PC-3 (cell line): ENCODE results near the gene ATP10A. TPM values are rescaled to one million over a fixed set of nuclear protein-coding genes. Genes with fewer than 3 reads are reported as not detected.

Experiments used
- ATAC-seq: fragments of 200-7000 bp; cut with Tn5 transposase; 2 replicates; pipeline ENCODE4 v1.9.1; 2020; ENCODE audit warnings: mild to moderate bottlenecking, moderate library complexity
- BruUV-seq: library from RNA; stranded (reverse); fragments of 400-500 nt; replicated peaks from 2 replicates; lab custom pipeline; 2021; lab: Mats Ljungman, UMichigan
- CTCF ChIA-PET: fragments of 300-600 bp; sonication (Branson Sonifier 250); formaldehyde crosslinking; loops from one replicate; lab custom pipeline; 2022; ENCODE audit warnings: antibody characterized with exemption; lab: Charles Lee
- POLR2A ChIA-PET: fragments of 300-600 bp; sonication (Branson Sonifier 250); formaldehyde crosslinking; loops from one replicate; lab custom pipeline; 2022; ENCODE audit warnings: antibody characterized with exemption; ENCODE audit not compliant: unreplicated experiment; lab: Charles Lee
- DNase-seq: peaks from one replicate; pipeline ENCODE4 v3.0.0-alpha.2; 2015
- H2AFZ ChIP-seq: fragments of 300-600 bp; sonication (generic); 2 replicates; pipeline ENCODE4 v1.6.0; 2016; ENCODE audit warnings: antibody characterized with exemption, low read length
- H3F3A ChIP-seq: fragments of 300-600 bp; sonication (generic); one replicate; pipeline ENCODE4 v1.6.0; 2017; ENCODE audit warnings: antibody characterized with exemption, low read length, control low read depth, mild to moderate bottlenecking; ENCODE audit not compliant: unreplicated experiment
- H3K27ac ChIP-seq: fragments of 300-600 bp; sonication (generic); 2 replicates; pipeline ENCODE4 v1.5.1; 2016; ENCODE audit warnings: mild to moderate bottlenecking, low read length
- H3K27me3 ChIP-seq: fragments of 300-600 bp; sonication (generic); 2 replicates; pipeline ENCODE4 v1.6.1; 2016; ENCODE audit warnings: low read length, mixed read lengths
- H3K36me3 ChIP-seq: fragments of 300-600 bp; sonication (generic); 2 replicates; pipeline ENCODE4 v1.6.1; 2016; ENCODE audit warnings: low read depth, mixed run types, low read length, mixed read lengths
- H3K4me1 ChIP-seq: fragments of 300-600 bp; sonication (generic); 2 replicates; pipeline ENCODE4 v1.5.1; 2016; ENCODE audit warnings: low read length; ENCODE audit not compliant: insufficient read depth
- H3K4me2 ChIP-seq: fragments of 300-600 bp; sonication (generic); 2 replicates; pipeline ENCODE4 v1.6.0; 2016; ENCODE audit warnings: low read length
- H3K4me3 ChIP-seq: fragments of 300-600 bp; sonication (generic); 2 replicates; pipeline ENCODE4 v1.5.1; 2016; ENCODE audit warnings: mild to moderate bottlenecking, low read length, mixed read lengths
- H3K79me2 ChIP-seq: fragments of 300-600 bp; sonication (generic); 2 replicates; pipeline ENCODE4 v1.6.1; 2017; ENCODE audit warnings: low read length, mixed read lengths
- H3K9ac ChIP-seq: fragments of 300-600 bp; sonication (generic); 2 replicates; pipeline ENCODE4 v1.6.0; 2016; ENCODE audit warnings: mild to moderate bottlenecking, low read length
- H3K9me2 ChIP-seq: fragments of 300-600 bp; sonication (generic); replicated peaks from 2 replicates; pipeline ENCODE4 v1.6.1; 2016; ENCODE audit warnings: mixed run types, low read length, mixed read lengths
- H3K9me3 ChIP-seq: fragments of 300-600 bp; sonication (generic); 2 replicates; pipeline ENCODE4 v1.6.1; 2016; ENCODE audit warnings: low read length, mixed read lengths
- H4K20me1 ChIP-seq: fragments of 300-600 bp; sonication (generic); 2 replicates; pipeline ENCODE4 v1.6.1; 2016; ENCODE audit warnings: low read length, mixed read lengths
- EZH2 ChIP-seq: fragments of 300-600 bp; sonication (generic); IDR thresholded peaks from one replicate; pipeline ENCODE4 v1.6.1; 2017; ENCODE audit warnings: antibody characterized with exemption, mild to moderate bottlenecking, low read length; ENCODE audit not compliant: unreplicated experiment
- EZH2phosphoT487 ChIP-seq: fragments of 300-600 bp; sonication (generic); IDR thresholded peaks from 2 replicates; pipeline ENCODE4 v1.6.1; 2018; ENCODE audit warnings: mild to moderate bottlenecking, antibody characterized with exemption, low read length, borderline replicate concordance
- intact Hi-C: fragments of 100-400 bp; cut with micrococcal nuclease; formaldehyde crosslinking; loops from 2 replicates; pipeline ENCODE4 v1.9.0; 2023
- total RNA-seq: library from RNA; depleted of rRNA; stranded (reverse); fragments of >200 nt; gene quantifications from 2 replicates; pipeline ENCODE4 v1.2.3, GENCODE V29; 2014
- TF ChIP-seq, protein P1 (sequence below): fragments of 300-600 bp; sonication (generic); conservative IDR thresholded peaks from 2 replicates; pipeline ENCODE4 v1.5.1; 2017; ENCODE audit warnings: antibody characterized with exemption, low read depth, mild to moderate bottlenecking, low read length

The ATP10A gene
- total RNA-seq, 1 experiment from 2014 or later, result 2.6 TPM

DNA sequence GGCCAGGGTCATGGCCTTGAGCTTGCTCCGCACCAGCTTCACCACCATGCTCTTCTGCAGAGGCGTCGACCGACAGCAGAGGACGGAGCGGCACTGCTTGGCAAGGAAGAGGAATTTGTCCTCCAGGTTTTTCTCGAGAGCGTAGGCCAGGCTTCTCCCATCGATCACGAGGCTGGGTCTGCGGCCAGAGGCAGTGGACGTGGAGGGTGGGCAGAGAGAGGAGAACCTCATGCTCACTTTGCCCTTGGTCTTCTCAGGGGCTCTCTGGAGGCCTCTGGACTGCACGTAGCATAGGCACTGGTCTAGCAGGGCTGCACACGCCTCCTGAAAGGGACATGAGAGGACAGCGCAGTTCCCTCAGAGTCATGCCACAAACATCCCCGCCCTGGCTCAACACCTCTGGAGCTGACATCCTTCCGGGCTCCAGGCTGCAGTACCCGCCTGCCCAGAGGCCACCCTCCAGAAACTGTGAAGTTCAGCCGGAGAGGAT, 168.3 kb downstream of the ATP10A start:
- Histone ChIP-seq H3K9me3 (no peaks in the 10 kb centered on the region), H3K9ac (no peak overlapping the region), H4K20me1 (no peaks in the 10 kb centered on the region), H3K27ac (no peak overlapping the region), H3K36me3 (no peaks in the 10 kb centered on the region), H3F3A (no peaks in the 10 kb centered on the region), H3K4me2 (no peak overlapping the region), H3K79me2 (no peaks in the 10 kb centered on the region), H3K4me3 (no peak overlapping the region), H3K9me2 (no peaks in the 10 kb centered on the region), H3K27me3 (no peaks in the 10 kb centered on the region), H3K4me1 (0 out of 2 replicates have a peak, but pooled peaks cover 6% of the 10 kb centered on the region), H2AFZ (no peak overlapping the region)
- intact Hi-C loops, result no loop called here
- ChIA-PET POLR2A (no interaction called here), CTCF (no interaction called here)
- no peak for ATAC-seq
- DNase-seq, result no peak
- TF ChIP-seq EZH2, result no peak
- no peak for TF ChIP-seq EZH2phosphoT487
- TF ChIP-seq, protein P1, sequence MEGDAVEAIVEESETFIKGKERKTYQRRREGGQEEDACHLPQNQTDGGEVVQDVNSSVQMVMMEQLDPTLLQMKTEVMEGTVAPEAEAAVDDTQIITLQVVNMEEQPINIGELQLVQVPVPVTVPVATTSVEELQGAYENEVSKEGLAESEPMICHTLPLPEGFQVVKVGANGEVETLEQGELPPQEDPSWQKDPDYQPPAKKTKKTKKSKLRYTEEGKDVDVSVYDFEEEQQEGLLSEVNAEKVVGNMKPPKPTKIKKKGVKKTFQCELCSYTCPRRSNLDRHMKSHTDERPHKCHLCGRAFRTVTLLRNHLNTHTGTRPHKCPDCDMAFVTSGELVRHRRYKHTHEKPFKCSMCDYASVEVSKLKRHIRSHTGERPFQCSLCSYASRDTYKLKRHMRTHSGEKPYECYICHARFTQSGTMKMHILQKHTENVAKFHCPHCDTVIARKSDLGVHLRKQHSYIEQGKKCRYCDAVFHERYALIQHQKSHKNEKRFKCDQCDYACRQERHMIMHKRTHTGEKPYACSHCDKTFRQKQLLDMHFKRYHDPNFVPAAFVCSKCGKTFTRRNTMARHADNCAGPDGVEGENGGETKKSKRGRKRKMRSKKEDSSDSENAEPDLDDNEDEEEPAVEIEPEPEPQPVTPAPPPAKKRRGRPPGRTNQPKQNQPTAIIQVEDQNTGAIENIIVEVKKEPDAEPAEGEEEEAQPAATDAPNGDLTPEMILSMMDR, result no peak
- no TSS peak for BruUV-seq

DNA sequence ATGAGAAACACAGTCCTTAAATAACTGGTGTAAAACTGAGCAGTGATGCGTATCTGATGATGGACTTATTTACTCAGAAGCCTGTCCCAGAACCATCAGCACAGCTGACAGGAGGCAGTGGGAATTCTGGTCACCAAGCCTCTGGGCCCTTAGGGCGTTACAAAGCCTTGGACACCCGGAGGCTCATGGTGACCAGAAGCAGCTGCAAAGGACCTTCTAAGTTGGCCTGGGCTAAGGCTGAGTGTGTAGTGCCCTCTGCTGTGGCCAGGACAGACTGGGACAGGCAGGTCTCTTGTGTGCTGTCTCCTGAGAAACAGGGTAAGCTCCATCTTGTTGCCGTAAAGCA, 168.9 kb downstream of the ATP10A start:
- Histone ChIP-seq H2AFZ (no peak overlapping the region), H3K36me3 (no peaks in the 10 kb centered on the region), H3K4me2 (no peak overlapping the region), H4K20me1 (no peaks in the 10 kb centered on the region), H3K9me3 (no peaks in the 10 kb centered on the region), H3K9ac (no peak overlapping the region), H3K79me2 (no peaks in the 10 kb centered on the region), H3F3A (no peaks in the 10 kb centered on the region), H3K27me3 (no peaks in the 10 kb centered on the region), H3K9me2 (no peaks in the 10 kb centered on the region), H3K4me1 (0 out of 2 replicates have a peak, but pooled peaks cover 6% of the 10 kb centered on the region), H3K4me3 (no peak overlapping the region), H3K27ac (no peak overlapping the region)
- ChIA-PET POLR2A (no interaction called here), CTCF (no interaction called here)
- no TSS peak for BruUV-seq
- ATAC-seq (no peak), DNase-seq (no peak)
- TF ChIP-seq EZH2 (no peak), EZH2phosphoT487 (no peak)
- TF ChIP-seq, protein P1, result 0 out of 2 replicates have a peak, but pooled peaks have one; percentile 7
- intact Hi-C loops, result no loop called here

DNA sequence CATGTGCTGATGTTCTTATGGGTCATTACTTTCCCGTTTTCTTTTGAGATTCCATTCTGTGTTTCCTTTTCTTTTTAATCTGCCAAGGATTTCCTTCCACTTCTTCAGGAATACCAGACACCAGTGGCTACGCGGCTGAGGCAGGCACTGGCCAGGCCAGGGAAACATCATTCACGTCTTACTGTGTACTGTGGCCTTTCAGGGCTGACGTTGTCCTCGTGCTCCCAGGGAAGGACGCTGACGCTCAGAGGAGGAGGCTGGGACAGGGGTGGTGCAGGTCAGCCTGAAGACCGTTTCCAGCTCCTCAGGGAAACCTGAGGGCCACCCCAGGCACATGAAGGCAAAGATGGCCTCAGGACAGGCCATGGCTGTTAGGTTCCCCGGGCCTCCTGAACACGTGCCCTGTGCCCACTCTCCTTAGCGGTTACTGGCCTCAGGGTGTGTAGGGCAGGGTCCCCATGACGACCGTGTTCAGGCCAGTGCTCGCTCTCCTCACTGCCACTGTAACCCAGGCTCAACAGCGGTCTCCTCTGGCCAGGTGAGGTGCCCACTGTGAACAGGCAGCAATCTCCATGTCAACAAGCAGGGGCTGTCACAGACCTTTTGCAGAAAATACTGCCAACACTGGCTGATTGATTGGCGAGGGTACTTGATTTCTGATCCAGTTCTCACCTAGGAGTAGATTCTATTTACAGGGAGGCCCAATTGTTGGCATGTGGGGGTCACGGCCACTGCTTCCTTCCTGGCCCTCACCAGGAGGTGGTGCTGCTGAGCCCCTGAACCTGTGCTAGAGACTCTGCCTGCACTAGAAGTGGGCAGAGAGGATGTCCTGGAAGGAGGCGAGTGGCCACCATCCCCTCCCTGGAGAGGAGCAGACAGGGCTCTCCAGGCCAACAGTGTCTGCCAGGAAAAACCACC, 169.5 kb downstream of the ATP10A start:
- no peaks in the 10 kb centered on the region for H3K79me2 ChIP-seq
- intact Hi-C loops, result no loop called here
- H3K27ac ChIP-seq, result no peak overlapping the region
- H3F3A ChIP-seq, result no peaks in the 10 kb centered on the region
- no peaks in the 10 kb centered on the region for H3K9me3 ChIP-seq
- H3K27me3 ChIP-seq, result no peaks in the 10 kb centered on the region
- H3K4me1 ChIP-seq, result 0 out of 2 replicates have a peak, but pooled peaks cover 6% of the 10 kb centered on the region
- no peaks in the 10 kb centered on the region for H4K20me1 ChIP-seq
- DNase-seq, result peak; percentile 30
- no peak overlapping the region for H3K4me3 ChIP-seq
- no TSS peak for BruUV-seq
- H3K9ac ChIP-seq, result no peak overlapping the region
- H3K36me3 ChIP-seq, result no peaks in the 10 kb centered on the region
- ChIA-PET CTCF (no interaction called here), POLR2A (no interaction called here)
- H3K9me2 ChIP-seq, result no peaks in the 10 kb centered on the region
- TF ChIP-seq EZH2phosphoT487, result no peak
- TF ChIP-seq, protein P1, result peak; percentile 62
- H2AFZ ChIP-seq, result no peak overlapping the region
- ATAC-seq, result peak; percentile 38; the same call in 1 of the 2 replicates
- H3K4me2 ChIP-seq, result no peak overlapping the region
